Lower lobe of right lung (tissue), 2 donors: ENCODE data around the gene RUNDC3A. TPM values are rescaled to one million over a fixed set of nuclear protein-coding genes. Genes with fewer than 3 reads are reported as not detected.

Experiments used
- ATAC-seq, 2 donors: fragments of 200-7000 bp; cut with Tn5 transposase; one replicate each; pipeline ENCODE4 v1.9.1; 2020 to 2022; ENCODE audit warnings: mild to moderate bottlenecking in 2 of 2, moderate library complexity in 2 of 2
- DNase-seq: peaks from one replicate; pipeline ENCODE4 v3.0.0-alpha.2; 2020
- H3K27ac ChIP-seq: fragments of 200-600 bp; one replicate; pipeline ENCODE4 v1.8.0; 2022
- H3K27me3 ChIP-seq: fragments of 200-600 bp; one replicate; pipeline ENCODE4 v1.8.0; 2022; ENCODE audit warnings: low read depth
- H3K36me3 ChIP-seq: fragments of 200-600 bp; one replicate; pipeline ENCODE4 v1.8.0; 2022; ENCODE audit warnings: mild to moderate bottlenecking
- H3K4me1 ChIP-seq: fragments of 200-600 bp; one replicate; pipeline ENCODE4 v1.8.0; 2022
- H3K4me3 ChIP-seq: fragments of 200-600 bp; one replicate; pipeline ENCODE4 v1.8.0; 2022; ENCODE audit warnings: mild to moderate bottlenecking
- H3K9me3 ChIP-seq: fragments of 200-600 bp; one replicate; pipeline ENCODE4 v1.8.0; 2022
- CTCF ChIP-seq: fragments of 200-600 bp; IDR thresholded peaks from one replicate; pipeline ENCODE4 v1.8.0; 2022; ENCODE audit warnings: antibody characterized with exemption, mild to moderate bottlenecking
- intact Hi-C: fragments of 100-400 bp; cut with DNase I; formaldehyde crosslinking; loops from one replicate; pipeline ENCODE4 v1.11.0; 2022
- total RNA-seq: library from RNA; stranded (reverse); fragmentation: NEBNext Ultra II Directional; extraction: Animal tissue kit (Norgen Biotek cat#: 25700); gene quantifications from one replicate; pipeline ENCODE4 v1.2.1, GENCODE V29; 2021
- donor health status: DM: no; HTN: yes; CAD: no; lungs with severe emphysema.

RUNDC3A gene
- total RNA-seq, 1 donor from 2014 or later: 0.38 TPM

GRCh38 chr17:44358066-44358465 lies 49.7 kb downstream of the RUNDC3A start:
- no peak for DNase-seq
- H3K9me3 ChIP-seq: no peaks in the 10 kb centered on the region
- H3K4me1 ChIP-seq: peaks cover 12% of the 10 kb centered on the region
- peaks cover 16% of the 10 kb centered on the region for H3K27me3 ChIP-seq
- no peak overlapping the region for H3K4me3 ChIP-seq
- TF ChIP-seq CTCF: no peak
- peaks cover 4% of the 10 kb centered on the region for H3K36me3 ChIP-seq
- intact Hi-C loops: no loop called here
- ATAC-seq: no peak
- H3K27ac ChIP-seq: no peak overlapping the region

- DNase-seq: no peak
- intact Hi-C loops: no loop called here
- H3K4me1 ChIP-seq: peaks cover 14% of the 10 kb centered on the region
Observed at GRCh38 chr17:44359006-44359405, 50.6 kb downstream of the RUNDC3A start.

DNA sequence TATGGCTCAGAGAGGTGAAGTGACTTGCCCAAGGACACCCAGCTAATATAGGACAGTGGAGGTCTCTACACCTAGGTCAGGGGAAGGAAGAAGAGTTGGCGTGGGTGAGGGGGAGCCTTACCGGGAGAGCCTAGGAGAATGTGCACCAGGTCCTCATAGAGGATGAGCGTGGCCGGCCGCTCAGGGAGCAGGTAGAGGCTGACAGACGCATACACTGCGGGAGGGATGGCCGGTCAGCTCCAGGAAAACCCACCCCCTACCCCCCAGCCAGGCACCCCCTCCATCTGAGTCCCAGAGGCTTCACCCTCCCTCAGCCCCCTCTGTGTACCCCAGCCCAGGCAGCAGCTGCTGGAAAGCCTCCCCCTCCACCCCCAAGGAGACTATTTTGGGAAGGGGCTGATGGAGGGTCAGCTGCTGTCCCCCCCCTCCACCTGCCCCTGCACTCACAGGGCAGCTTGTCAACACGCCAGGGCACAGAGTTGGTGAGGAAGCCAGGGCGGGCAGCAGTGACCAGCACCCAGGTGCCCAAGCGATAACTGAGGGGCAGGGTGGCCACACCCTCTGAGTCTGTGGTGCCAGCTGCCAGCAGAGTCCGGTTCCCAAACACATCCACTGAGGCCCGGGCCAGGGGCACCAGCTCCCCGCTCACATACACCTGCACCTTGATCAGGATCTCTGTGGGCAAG lies 51.2 kb downstream of the RUNDC3A start:
- H3K27me3 ChIP-seq: peaks cover 17% of the 10 kb centered on the region
- H3K36me3 ChIP-seq: no peaks in the 10 kb centered on the region
- ATAC-seq (no peak), DNase-seq (no peak)
- no peak overlapping the region for H3K4me3 ChIP-seq
- no peak overlapping the region for H3K27ac ChIP-seq
- peaks cover 14% of the 10 kb centered on the region for H3K4me1 ChIP-seq
- no peaks in the 10 kb centered on the region for H3K9me3 ChIP-seq
- intact Hi-C loops: no loop called here
- TF ChIP-seq CTCF: no peak

More at GRCh38 chr17:44359006-44359405, 50.6 kb downstream of the RUNDC3A start:
- TF ChIP-seq CTCF: no peak
- Histone ChIP-seq H3K4me3 (no peak overlapping the region), H3K27me3 (peaks cover 17% of the 10 kb centered on the region), H3K27ac (no peak overlapping the region), H3K9me3 (no peaks in the 10 kb centered on the region), H3K36me3 (no peaks in the 10 kb centered on the region)
- no peak for ATAC-seq

- Histone ChIP-seq H3K4me1 (peaks cover 14% of the 10 kb centered on the region), H3K36me3 (no peaks in the 10 kb centered on the region), H3K9me3 (no peaks in the 10 kb centered on the region), H3K4me3 (no peak overlapping the region), H3K27ac (no peak overlapping the region), H3K27me3 (peaks cover 17% of the 10 kb centered on the region)
- DNase-seq: no peak
- TF ChIP-seq CTCF: no peak
- no peak for ATAC-seq
- intact Hi-C loops: no loop called here
Observed at GRCh38 chr17:44360144-44360533, 51.7 kb downstream of the RUNDC3A start.

GRCh38 chr17:44360826-44361225 lies 52.4 kb downstream of the RUNDC3A start:
- ATAC-seq: no peak
- Histone ChIP-seq H3K4me1 (peaks cover 14% of the 10 kb centered on the region), H3K27me3 (peaks cover 17% of the 10 kb centered on the region)

More at GRCh38 chr17:44360826-44361225, 52.4 kb downstream of the RUNDC3A start:
- H3K4me3 ChIP-seq: no peak overlapping the region
- no peak for TF ChIP-seq CTCF
- no peak overlapping the region for H3K27ac ChIP-seq
- no peaks in the 10 kb centered on the region for H3K36me3 ChIP-seq
- H3K9me3 ChIP-seq: no peaks in the 10 kb centered on the region
- intact Hi-C loops: no loop called here
- DNase-seq: no peak
